ENCODE data around the gene RPS2.
"Not testable (repeated sequence)": the region's sequence is repeated elsewhere in the genome, so short reads cannot be mapped to it uniquely, and the experiment has no call there.

The RPS2 gene

DNA sequence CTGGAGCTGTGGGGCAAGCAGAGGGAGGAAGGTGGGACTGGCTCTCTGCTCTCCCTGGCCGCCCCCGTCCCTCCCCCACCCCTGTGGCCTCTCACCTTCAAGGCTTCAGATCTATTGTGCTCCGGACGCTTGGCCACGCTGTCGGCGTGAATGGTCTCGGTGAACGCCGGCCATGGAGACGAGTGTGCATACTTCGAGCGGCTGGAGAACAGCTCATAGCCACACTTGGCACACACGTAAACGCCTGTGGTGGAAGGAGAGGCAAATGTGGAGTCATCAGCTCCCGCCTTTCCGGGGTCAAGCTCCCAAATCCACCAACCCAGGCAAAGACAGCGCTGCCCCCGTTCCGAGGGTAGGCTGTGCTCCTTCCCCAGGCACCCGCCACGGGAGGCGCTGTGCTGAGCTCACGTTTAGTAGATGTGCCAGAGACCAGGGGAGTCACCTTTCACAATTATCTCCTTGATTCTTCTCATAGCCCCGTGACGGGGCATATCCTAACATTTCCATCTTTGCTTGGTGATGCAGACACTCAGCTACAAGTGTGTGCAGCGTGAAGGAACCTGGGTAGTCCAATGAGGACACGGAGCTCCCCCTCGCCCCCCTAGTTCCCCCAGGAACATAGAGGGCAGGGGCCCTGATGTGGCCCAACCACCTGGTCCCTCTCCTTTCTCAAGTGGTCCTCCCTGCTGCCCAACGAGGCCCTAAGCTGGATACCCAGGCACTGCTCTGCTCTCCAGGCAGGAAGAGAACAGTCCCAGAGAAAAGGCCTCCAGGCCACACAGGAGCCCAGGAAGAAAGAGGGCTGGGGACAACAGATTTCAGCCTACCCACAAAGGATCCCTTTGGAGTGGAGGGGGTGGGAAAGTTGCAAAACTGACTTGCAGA is 23.2 kb downstream of the RPS2 start:
- no peak for FAIRE-seq

- no peak for FAIRE-seq
Measured at GRCh38 chr16:1940273-1941161, 24.1 kb downstream of the RPS2 start.

DNA sequence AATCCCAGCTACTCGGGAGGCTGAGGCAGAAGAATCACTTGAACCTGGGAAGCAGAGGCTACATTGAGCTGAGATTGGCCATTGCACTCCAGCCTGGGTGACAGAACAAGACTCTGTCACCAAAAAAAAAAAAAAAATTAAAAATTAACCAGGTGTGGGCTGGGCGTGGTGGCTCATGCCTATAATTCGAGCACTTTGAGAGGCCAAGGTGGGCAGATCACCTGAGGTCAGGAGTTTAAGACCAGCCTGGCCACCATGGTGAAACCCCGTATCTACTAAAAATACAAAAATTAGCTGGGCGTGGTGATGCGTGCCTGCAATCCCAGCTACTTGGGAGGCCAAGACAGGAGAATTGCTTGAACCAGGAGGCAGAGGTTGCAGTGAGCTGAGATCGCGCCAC is 24.8 kb downstream of the RPS2 start:
- FAIRE-seq = not testable (repeated sequence)

DNA sequence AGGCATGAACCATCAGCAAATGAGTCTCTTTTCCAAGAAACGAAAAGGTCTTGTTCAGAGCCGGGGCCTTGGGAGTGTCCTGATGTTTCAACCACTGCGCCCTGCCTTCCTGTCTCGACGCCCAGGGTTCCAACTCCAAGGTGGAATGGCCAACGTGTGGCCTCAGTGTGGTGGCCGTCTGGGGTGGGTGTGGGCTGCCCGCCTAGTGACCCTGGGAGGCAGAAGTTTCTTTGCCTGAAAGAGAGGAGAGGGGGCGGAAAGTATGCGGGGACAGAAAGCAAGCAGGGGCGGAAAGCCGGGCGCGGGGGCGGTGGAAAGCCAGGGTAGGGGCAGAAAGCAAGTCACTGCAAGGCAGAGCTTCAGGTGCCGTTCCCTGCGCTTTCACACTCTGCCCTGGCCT is 25.7 kb downstream of the RPS2 start:
- no peak for FAIRE-seq

GRCh38 chr16:1938316-1938715 is 26.3 kb downstream of the RPS2 start:
- FAIRE-seq = no peak

DNA sequence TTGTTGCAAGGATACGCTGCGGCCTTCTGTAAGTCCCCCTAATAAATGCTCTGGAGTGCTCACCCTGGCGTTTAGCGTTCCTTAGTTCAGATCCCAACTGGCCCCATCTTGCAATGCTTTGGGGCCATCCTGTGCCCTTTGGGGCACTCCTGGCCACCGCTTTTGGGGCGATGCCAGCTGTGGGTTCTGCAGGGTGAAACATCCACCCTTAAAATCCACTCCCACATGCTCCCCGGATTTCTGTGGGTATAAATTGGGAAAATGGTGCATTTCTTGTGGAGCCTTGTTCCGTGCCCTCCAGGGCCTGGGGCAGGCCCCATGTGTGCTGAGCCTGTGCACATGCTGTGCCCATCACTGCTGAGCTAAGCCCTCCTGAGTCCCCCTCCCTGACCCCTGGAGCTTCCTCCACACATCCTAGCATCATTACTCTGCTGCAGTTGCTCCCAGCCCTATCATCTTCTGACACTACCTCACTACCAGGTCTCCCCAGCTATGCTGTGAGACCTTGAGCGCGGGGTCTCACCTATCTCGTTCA is 27.6 kb downstream of the RPS2 start:
- no peak for FAIRE-seq

DNA sequence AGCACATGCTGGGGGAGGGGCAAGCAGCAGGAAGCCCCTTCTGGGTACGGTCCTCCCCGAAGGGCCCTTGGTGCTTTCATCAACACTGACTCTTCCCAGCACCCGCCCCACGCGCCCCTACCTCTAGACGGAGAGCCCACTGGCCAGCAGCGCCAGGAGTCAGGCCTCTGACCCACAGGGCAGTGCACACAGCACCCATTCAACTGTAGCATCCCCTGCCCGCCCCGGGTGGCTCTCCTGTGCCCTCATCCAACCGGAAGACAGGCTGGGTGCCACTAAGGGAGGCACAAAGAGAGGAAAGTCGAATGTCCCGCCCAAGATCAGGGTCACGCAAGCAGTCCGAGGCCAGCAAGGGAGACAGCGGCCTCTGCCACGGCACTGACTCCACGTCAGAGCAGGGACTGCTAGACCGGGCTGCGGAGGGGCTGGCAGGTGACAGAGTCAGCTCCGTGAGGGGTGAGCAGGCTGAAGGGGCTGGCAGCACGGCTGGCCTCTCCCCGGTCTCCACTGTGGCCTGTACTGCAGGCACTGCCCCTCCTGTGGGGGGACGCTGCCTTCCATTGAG is 31.4 kb downstream of the RPS2 start:
- FAIRE-seq = no peak

DNA sequence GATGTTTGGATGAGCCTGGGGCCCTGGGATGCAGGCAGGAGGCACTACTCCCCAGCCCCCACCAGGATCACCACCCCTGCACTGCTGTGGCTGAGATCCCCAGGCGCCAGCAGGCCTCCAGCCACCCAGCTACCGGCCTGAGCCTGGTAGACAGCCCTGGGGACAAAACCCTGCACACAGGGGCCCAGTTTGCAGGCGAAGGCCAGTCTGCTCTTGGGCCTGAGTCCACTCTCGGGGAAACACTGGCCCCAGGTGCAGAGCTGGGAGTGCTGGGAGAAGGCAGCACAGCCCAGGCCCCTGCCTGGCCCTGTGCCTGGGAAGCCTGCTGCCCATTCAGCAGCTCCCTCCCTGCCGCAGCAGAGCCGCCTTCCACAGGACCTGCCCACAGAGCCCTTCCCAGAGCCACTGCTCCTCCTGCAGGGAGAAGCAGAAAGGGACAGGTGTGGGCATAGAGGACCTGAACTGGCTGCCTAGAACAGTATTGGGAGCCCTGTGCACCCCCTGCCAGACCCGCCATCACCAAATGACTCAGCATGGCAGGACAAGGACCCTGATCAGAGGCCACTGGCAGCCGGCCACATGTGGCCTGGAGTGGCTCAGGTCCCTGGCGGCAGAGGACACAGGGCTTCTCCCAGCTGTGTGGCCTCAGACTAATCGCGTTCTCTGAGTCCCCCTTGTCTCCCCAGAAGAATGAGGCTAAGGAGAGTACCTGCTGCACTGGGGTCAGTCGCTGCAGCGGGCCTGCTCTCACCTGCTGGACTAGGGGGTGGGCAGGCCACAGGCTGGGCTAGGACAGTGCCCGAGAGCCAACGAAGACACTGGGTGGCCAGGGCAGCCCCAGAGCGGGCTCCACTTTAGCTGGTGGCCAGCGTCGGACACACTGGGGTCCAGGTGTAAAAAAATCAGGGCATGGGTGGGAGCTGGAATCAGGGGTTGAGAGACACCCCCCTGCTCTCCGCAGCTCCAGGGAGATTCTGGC is 32.3 kb downstream of the RPS2 start:
- FAIRE-seq = no peak

GRCh38 chr16:1930338-1930720 is 34.3 kb downstream of the RPS2 start:
- no peak for FAIRE-seq

- no peak for FAIRE-seq
Measured at GRCh38 chr16:1929578-1930337, 34.9 kb downstream of the RPS2 start.

DNA sequence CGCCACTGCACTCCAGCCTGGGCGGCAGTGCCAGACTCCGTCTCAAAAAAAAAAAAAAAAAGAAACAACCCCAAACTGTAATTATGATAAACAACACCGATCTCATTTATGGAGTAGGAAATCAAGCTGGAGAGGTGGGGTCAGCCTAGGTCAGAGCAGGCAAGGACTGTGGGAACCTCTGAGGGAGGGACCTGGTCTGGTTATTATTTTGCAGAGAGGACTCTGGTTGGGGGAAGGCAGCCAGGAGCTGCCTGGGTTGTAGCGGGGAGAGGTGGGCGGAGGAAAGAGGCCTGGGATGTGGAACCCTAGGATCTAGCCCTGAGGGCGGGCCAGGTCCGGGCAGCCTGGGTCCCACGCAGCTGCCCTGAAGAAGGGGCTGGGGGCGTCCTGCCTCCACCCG is 35.5 kb downstream of the RPS2 start:
- FAIRE-seq = no peak

DNA sequence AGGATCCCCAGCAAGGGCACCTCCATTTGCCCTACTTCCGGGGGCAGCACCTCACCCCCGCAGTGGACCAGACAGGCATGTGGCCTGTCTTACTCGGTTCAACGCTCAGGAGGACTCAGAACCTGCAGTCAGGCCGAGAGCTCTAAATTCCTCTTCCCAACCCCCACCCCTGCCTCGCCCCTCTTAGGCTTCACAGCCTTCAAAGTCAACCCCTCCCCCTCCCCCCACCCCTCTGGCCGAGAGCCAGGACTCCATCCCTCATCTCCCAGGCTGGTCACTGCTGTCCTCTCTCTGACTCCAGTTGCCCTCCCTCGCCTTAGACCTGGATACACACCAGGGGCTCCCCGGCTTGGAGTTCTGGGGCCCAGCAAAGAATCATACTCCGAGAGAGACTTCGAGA is 38.4 kb downstream of the RPS2 start:
- no peak for FAIRE-seq

DNA sequence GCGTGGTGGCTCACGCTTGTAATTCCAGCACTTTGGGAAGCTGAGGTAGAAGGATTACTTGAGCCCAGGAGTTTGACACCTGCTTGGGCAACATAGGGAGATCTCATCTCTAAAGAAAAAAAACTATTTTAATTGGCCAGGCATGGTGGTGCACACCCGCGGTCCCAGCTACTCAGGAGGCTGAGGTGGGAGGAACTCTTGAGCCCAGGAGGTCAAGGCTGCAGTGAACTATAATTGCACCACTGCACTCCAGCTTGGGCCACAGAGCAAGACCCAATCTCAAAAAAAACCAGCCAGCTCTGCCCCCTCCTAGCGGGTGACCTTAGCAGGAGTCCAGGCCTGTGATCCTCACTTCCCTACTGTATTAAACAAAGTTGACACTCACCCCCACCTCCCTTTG is 40.5 kb downstream of the RPS2 start:
- FAIRE-seq = no peak

- no peak for FAIRE-seq
Measured at GRCh38 chr16:1923299-1924034, 41.2 kb downstream of the RPS2 start.

DNA sequence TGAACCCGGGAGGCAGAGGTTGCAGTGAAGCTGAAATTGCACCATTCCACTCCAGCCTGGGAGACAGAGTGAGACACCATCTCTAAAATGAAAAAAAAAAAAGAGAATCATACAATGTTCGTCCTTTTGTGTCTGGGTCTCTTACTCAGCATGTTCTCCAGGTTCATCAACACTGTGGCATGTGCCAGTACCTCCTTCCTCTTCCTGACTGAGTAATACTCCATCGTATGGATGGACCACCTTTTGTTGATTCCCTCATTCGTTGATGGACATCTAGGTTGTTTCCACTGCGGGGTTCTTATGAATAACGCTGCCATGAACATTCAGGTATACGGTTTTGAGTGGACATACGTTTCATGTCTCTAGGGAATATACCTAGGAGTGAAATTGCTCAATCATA is 42.3 kb downstream of the RPS2 start:
- FAIRE-seq = no peak

- FAIRE-seq = no peak
Measured at GRCh38 chr16:1920727-1921171, 43.9 kb downstream of the RPS2 start.

DNA sequence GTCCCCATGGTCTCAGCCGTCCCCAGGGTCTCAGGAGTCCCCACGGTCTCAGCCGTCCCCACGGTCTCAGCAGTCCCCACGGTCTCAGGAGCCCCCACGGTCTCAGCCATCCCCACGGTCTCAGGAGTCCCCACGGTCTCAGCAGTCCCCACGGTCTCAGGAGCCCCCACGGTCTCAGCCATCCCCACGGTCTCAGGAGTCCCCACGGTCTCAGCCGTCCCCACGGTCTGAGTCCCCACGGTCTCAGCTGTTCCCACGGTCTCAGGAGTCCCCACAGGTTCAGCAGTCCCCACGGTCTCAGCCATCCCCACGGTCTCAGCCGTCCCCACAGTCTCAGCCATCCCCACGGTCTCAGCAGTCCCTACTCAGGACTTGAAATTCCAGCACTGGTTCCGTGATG is 44.5 kb downstream of the RPS2 start:
- FAIRE-seq = not testable (repeated sequence)

DNA sequence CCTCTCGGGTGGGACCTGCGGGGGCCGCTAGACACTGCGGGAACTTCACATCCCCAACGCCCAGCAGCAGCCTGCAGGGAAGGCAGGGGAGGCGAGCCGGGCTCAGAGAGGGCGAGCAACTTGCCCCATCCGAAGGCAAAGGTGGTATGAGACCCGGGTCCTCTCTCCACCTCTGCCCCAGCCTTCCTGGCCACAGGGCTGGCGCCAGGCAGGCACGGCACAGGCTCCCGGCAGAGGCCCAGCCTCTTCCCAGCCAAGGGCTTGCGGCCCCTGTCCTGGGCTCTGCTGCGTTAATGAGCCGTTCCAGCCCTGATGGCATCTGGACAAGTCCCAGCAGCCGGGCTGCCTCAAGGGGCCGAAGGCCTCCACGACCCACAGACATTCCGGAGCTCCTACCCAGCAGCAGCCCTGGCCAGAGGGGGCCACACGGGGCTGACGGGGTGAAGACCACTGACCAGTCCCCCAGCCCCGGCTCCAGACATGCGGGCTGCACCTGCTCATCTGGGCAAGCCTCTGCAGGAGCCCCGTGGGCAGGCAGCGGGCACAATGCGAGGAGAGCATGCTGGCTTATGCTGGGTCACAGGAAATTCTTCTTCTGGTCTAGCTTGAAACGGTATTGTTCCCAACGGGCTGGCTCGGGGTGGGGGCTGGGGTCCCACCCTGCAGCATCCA is 45.2 kb downstream of the RPS2 start:
- FAIRE-seq = no peak

DNA sequence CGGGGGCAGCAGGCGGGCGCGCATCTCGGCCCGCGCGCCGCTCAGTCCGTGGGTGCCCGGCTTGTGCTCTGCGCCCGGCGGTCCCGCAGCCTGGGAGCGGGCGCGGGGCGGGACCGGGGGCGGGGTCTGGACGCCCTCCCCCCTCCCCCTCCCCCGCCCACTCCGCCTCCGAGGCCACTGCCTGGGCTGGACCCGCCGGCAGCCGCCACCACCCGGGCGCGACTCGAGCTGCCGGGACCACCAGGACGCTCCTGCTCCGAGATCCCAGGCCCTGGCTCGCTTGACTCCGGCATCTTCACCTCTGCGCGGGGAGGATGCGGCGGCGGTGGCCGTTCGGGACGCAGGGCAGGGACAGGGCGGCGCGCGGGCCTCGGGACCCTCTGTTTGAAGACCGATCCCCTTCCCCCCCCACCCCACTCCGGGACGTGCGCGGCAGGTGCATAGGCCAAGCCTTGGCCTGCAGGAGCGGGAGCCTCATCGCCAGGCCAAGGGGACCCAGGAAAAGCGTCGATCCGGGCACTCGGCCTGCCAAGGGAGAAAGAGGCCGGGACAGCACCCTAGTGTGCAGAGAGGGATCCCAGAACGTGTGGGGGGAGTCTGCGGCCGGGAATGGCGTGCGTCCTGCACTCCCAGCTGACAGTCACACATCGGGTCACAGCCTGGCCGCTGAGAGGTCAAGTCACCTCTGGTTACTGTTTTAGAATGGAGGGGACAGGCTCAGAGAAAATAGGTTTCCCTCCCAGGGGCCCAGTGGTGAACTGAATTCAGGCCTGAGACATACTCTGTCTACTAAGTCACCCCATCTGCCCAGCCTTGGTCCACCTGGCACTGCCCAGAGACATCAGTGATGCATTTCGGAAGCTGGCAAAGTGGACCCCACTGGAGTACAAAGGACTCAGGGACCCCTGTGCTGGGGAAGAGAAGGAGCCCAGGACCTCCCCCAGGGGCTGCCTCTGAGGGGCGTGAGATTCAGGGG is 46.0 kb downstream of the RPS2 start, which contains the start of gene HS3ST6:
Gene HS3ST6, minus strand, starts transcription at position 65 of the 976 bp plus-strand sequence. CDS start 92 bp downstream, outside the sequence.
- no peak for FAIRE-seq
